Panc1 (cell line): Measurements from ENCODE around the gene SAFB2. TPM values are rescaled to one million over a fixed set of nuclear protein-coding genes. Genes with fewer than 3 reads are reported as not detected.

ENCODE experiments used
- ATAC-seq: fragments of 200-7000 bp; cut with Tn5 transposase; 2 replicates; pipeline ENCODE4 v1.9.1; 2020; ENCODE audit warnings: mild to moderate bottlenecking, moderate library complexity
- BruUV-seq: library from RNA; stranded (reverse); fragments of 400-500 nt; replicated peaks from 2 replicates; lab custom pipeline; 2021; lab: Mats Ljungman, UMichigan
- CTCF ChIA-PET: fragments of 300-600 bp; sonication (Branson Sonifier 250); formaldehyde crosslinking; loops from one replicate; lab custom pipeline; 2022; ENCODE audit warnings: antibody characterized with exemption; lab: Charles Lee
- POLR2A ChIA-PET: fragments of 300-600 bp; sonication (Branson Sonifier 250); formaldehyde crosslinking; loops from one replicate; lab custom pipeline; 2022; ENCODE audit warnings: antibody characterized with exemption; lab: Charles Lee
- DNase-seq: peaks from one replicate; pipeline ENCODE4 v3.0.0-alpha.2; 2010; ENCODE audit warnings: low read depth, low spot score
- H3K27ac ChIP-seq: 2 replicates; pipeline ENCODE4 v1.5.1; 2011; ENCODE audit warnings: mild to moderate bottlenecking, low read length, inconsistent platforms
- H3K27me3 ChIP-seq: fragments of 200-500 bp; sonication (Bioruptor generic); 2 replicates; pipeline ENCODE4 v1.6.0; 2014; ENCODE audit warnings: low read length, inconsistent platforms; ENCODE audit not compliant: control insufficient read depth, insufficient read depth
- H3K36me3 ChIP-seq: fragments of 200-500 bp; sonication (Bioruptor generic); 2 replicates; pipeline ENCODE4 v1.5.1; 2014; ENCODE audit warnings: inconsistent platforms, mild to moderate bottlenecking, low read length, moderate library complexity; ENCODE audit not compliant: control insufficient read depth, insufficient read depth
- H3K4me1 ChIP-seq: 2 replicates; pipeline ENCODE4 v1.5.1; 2011; ENCODE audit warnings: inconsistent platforms, mild to moderate bottlenecking, low read length, moderate library complexity; ENCODE audit not compliant: control insufficient read depth, insufficient read depth
- H3K4me3 ChIP-seq, 2 experiments: 2 replicates each; pipeline ENCODE4 v1.5.1; 2011 to 2012; ENCODE audit warnings: low read depth in 2 of 2, low read length in 2 of 2, mild to moderate bottlenecking in 2 of 2, inconsistent platforms in 1 of 2, moderate library complexity in 1 of 2
- H3K9me3 ChIP-seq: fragments of 200-500 bp; sonication (Bioruptor generic); 2 replicates; pipeline ENCODE4 v1.5.1; 2014; ENCODE audit warnings: low read depth, mild to moderate bottlenecking, inconsistent platforms, low read length, moderate library complexity; ENCODE audit not compliant: control insufficient read depth, insufficient read depth
- POLR2AphosphoS5 ChIP-seq: IDR thresholded peaks from 2 replicates; pipeline ENCODE4 v1.6.1; 2012; ENCODE audit warnings: mild to moderate bottlenecking, low read depth, low read length, moderate library complexity
- SIN3A ChIP-seq: IDR thresholded peaks from 2 replicates; pipeline ENCODE4 v1.6.1; 2012; ENCODE audit warnings: low read depth, mild to moderate bottlenecking, low read length, moderate library complexity, borderline replicate concordance; ENCODE audit not compliant: insufficient read depth
- TCF7L2 ChIP-seq: IDR thresholded peaks from 2 replicates; pipeline ENCODE4 v1.6.1; 2011; ENCODE audit warnings: mild to moderate bottlenecking, low read depth, low read length, inconsistent platforms
- in situ Hi-C: cut with HindIII; loops from 2 replicates; pipeline ENCODE4 v1.10.0; 2016; ENCODE audit warnings: low sequenced_read_pairs, low pct_unique_long_range_greater_than_20kb
- intact Hi-C: fragments of 100-400 bp; cut with micrococcal nuclease; formaldehyde crosslinking; loops from one replicate; pipeline ENCODE4 v1.10.0; 2022; ENCODE audit not compliant: unreplicated experiment
- total RNA-seq: library from RNA; stranded (reverse); gene quantifications from one replicate; pipeline ENCODE4 v1.2.1, GENCODE V29; 2021; ENCODE audit not compliant: unreplicated experiment
- TF ChIP-seq, protein P1 (sequence below), 2 experiments: IDR thresholded peaks; 2 replicates each; pipeline ENCODE4 v1.6.1; 2011 to 2012; ENCODE audit warnings: low read depth in 2 of 2, control low read depth in 1 of 2, low read length in 1 of 2, mild to moderate bottlenecking in 1 of 2, moderate library complexity in 1 of 2; ENCODE audit not compliant: insufficient read depth in 1 of 2
- TF ChIP-seq, protein P2 (sequence below): fragments of 450-650 bp; IDR thresholded peaks from 2 replicates; pipeline ENCODE4 v1.5.1; 2017; ENCODE audit warnings: mild to moderate bottlenecking

The SAFB2 gene
- total RNA-seq, 1 experiment from 2014 or later: 83.5 TPM

DNA sequence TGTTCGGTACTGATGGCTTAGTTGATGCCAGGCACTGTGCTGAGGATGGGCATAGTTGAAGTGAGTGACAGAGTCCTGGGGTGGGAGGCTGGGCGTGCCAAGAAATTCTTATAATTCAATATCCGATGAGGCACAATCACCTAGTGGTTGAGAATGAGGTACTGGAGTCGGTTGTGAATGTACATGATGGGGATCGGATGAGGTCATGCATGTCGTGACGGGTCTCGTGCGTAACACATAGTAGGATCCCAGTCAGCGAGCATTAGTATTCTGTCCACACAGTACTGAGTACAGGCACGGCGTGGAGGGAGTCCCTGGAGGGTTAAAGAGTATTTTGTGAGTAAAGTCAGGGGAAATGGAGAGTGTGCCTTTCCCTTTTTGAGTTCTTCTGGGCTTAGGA lies 3.1 kb upstream of the SAFB2 start:
- BruUV-seq: no TSS peak
- no peaks in the 10 kb centered on the region for H3K9me3 ChIP-seq
- no peaks in the 10 kb centered on the region for H3K27me3 ChIP-seq
- peaks cover 30% of the 10 kb centered on the region for H3K36me3 ChIP-seq
- no peak for TF ChIP-seq TCF7L2
- no peak for TF ChIP-seq POLR2AphosphoS5
- TF ChIP-seq, protein P1, sequence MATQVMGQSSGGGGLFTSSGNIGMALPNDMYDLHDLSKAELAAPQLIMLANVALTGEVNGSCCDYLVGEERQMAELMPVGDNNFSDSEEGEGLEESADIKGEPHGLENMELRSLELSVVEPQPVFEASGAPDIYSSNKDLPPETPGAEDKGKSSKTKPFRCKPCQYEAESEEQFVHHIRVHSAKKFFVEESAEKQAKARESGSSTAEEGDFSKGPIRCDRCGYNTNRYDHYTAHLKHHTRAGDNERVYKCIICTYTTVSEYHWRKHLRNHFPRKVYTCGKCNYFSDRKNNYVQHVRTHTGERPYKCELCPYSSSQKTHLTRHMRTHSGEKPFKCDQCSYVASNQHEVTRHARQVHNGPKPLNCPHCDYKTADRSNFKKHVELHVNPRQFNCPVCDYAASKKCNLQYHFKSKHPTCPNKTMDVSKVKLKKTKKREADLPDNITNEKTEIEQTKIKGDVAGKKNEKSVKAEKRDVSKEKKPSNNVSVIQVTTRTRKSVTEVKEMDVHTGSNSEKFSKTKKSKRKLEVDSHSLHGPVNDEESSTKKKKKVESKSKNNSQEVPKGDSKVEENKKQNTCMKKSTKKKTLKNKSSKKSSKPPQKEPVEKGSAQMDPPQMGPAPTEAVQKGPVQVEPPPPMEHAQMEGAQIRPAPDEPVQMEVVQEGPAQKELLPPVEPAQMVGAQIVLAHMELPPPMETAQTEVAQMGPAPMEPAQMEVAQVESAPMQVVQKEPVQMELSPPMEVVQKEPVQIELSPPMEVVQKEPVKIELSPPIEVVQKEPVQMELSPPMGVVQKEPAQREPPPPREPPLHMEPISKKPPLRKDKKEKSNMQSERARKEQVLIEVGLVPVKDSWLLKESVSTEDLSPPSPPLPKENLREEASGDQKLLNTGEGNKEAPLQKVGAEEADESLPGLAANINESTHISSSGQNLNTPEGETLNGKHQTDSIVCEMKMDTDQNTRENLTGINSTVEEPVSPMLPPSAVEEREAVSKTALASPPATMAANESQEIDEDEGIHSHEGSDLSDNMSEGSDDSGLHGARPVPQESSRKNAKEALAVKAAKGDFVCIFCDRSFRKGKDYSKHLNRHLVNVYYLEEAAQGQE (IDR thresholded peaks at IDR 0.05; ENCODE audit: insufficient read depth in 1 of 2, low read depth in 2 of 2, low read length in 1 of 2): no peak
- TF ChIP-seq, protein P2, sequence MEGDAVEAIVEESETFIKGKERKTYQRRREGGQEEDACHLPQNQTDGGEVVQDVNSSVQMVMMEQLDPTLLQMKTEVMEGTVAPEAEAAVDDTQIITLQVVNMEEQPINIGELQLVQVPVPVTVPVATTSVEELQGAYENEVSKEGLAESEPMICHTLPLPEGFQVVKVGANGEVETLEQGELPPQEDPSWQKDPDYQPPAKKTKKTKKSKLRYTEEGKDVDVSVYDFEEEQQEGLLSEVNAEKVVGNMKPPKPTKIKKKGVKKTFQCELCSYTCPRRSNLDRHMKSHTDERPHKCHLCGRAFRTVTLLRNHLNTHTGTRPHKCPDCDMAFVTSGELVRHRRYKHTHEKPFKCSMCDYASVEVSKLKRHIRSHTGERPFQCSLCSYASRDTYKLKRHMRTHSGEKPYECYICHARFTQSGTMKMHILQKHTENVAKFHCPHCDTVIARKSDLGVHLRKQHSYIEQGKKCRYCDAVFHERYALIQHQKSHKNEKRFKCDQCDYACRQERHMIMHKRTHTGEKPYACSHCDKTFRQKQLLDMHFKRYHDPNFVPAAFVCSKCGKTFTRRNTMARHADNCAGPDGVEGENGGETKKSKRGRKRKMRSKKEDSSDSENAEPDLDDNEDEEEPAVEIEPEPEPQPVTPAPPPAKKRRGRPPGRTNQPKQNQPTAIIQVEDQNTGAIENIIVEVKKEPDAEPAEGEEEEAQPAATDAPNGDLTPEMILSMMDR: no peak
- no peak for TF ChIP-seq SIN3A
- CTCF ChIA-PET: no interaction called here
- H3K4me3 ChIP-seq: no peak overlapping the region
- no peak for DNase-seq
- no peak overlapping the region for H3K27ac ChIP-seq
- in situ Hi-C loops (no loop called here), intact Hi-C loops (no loop called here)
- peaks cover 18% of the 10 kb centered on the region for H3K4me1 ChIP-seq
- POLR2A ChIA-PET: no interaction called here
- no peak for ATAC-seq

DNA sequence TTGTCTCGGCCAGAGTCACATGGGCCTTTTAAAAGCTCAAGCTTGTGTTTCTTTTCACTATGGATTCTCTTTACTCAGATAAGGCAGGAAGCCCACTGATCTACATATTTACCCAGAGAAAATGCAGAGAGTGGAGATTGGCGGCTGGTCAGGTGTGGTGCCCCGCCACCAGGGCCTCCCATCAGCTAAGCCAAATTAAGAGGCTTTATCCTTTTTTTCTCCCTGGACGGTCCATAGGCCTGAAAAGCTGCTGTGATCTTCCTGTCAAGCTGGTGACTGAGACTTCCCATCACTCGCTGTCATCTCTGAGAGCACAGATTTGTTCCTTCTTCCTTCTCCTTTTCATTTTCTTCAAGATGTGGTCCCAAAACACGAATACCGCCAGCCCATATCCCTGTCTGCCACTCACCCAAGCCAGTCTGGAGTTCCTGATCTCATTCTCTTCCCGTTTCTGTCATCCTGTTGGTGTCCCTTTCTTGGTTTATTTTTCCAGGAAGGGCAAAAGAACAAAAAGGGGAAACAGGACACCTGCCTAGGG lies 2.2 kb upstream of the SAFB2 start:
- ChIA-PET POLR2A (interaction anchor here (0.7 kb wide), 1 partner anchor 315 kb away, joined by 18 read pairs; no protein-coding TSS in a partner anchor), CTCF (no interaction called here)
- Histone ChIP-seq H3K4me3 (peak overlapping the region; percentile 92 to 99), H3K36me3 (peaks cover 35% of the 10 kb centered on the region), H3K4me1 (peaks cover 18% of the 10 kb centered on the region), H3K27ac (peak overlapping the region; percentile 93), H3K9me3 (no peaks in the 10 kb centered on the region), H3K27me3 (no peaks in the 10 kb centered on the region)
- intact Hi-C loops (no loop called here), in situ Hi-C loops (no loop called here)
- no peak for TF ChIP-seq TCF7L2
- TF ChIP-seq, protein P1 (IDR thresholded peaks at IDR 0.05; ENCODE audit: insufficient read depth in 1 of 2, low read depth in 2 of 2, low read length in 1 of 2): no peak
- TF ChIP-seq, protein P2: no peak
- no peak for TF ChIP-seq SIN3A
- TF ChIP-seq POLR2AphosphoS5: no peak
- BruUV-seq: TSS peak; percentile 64
- ATAC-seq (no peak), DNase-seq (no peak)
